Neural cell (in vitro differentiated cells): ENCODE results near the gene ELOA.

Experiments
- EP300 ChIP-seq: fragments of 450-650 bp; conservative IDR thresholded peaks from 2 replicates; pipeline ENCODE4 v1.6.1; 2014; ENCODE audit warnings: antibody characterized with exemption, mild to moderate bottlenecking, moderate library complexity; ENCODE audit not compliant: poor library complexity, severe bottlenecking
- EZH2 ChIP-seq: fragments of 200-600, 300-800 bp; shearing (Covaris generic), sonication (generic); IDR thresholded peaks from 2 replicates; pipeline ENCODE4 v1.6.1; 2014; ENCODE audit warnings: antibody characterized with exemption, low read length, borderline replicate concordance, mild to moderate bottlenecking; ENCODE audit not compliant: insufficient read depth, poor library complexity, severe bottlenecking
- POLR2AphosphoS5 ChIP-seq: IDR thresholded peaks from 2 replicates; pipeline ENCODE4 v1.6.1; 2012
- RAD21 ChIP-seq: fragments of 450-650 bp; conservative IDR thresholded peaks from 2 replicates; pipeline ENCODE4 v1.6.1; 2014; ENCODE audit warnings: antibody characterized with exemption, mild to moderate bottlenecking, moderate library complexity
- SMC3 ChIP-seq: fragments of 450-650 bp; conservative IDR thresholded peaks from 2 replicates; pipeline ENCODE4 v1.6.1; 2014; ENCODE audit warnings: antibody characterized with exemption, mild to moderate bottlenecking, moderate library complexity; ENCODE audit not compliant: poor library complexity
- TAF1 ChIP-seq: IDR thresholded peaks from 2 replicates; pipeline ENCODE4 v1.6.1; 2012; ENCODE audit warnings: low read depth
- TF ChIP-seq, protein P1 (sequence below): fragments of 450-650 bp; IDR thresholded peaks from 2 replicates; pipeline ENCODE4 v1.5.1; 2014; ENCODE audit warnings: antibody characterized with exemption, mild to moderate bottlenecking, moderate library complexity; ENCODE audit not compliant: poor library complexity, severe bottlenecking

- TF ChIP-seq, protein P1, sequence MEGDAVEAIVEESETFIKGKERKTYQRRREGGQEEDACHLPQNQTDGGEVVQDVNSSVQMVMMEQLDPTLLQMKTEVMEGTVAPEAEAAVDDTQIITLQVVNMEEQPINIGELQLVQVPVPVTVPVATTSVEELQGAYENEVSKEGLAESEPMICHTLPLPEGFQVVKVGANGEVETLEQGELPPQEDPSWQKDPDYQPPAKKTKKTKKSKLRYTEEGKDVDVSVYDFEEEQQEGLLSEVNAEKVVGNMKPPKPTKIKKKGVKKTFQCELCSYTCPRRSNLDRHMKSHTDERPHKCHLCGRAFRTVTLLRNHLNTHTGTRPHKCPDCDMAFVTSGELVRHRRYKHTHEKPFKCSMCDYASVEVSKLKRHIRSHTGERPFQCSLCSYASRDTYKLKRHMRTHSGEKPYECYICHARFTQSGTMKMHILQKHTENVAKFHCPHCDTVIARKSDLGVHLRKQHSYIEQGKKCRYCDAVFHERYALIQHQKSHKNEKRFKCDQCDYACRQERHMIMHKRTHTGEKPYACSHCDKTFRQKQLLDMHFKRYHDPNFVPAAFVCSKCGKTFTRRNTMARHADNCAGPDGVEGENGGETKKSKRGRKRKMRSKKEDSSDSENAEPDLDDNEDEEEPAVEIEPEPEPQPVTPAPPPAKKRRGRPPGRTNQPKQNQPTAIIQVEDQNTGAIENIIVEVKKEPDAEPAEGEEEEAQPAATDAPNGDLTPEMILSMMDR = no peak
- no peak for TF ChIP-seq EZH2
- TF ChIP-seq RAD21 = no peak
- TF ChIP-seq TAF1 = no peak
- no peak for TF ChIP-seq EP300
- TF ChIP-seq POLR2AphosphoS5 = no peak
- no peak for TF ChIP-seq SMC3
These were observed 49.1 kb downstream of the ELOA start for GRCh38 chr1:23792151-23792945.
